ENCODE measurements around the gene CNN2. TPM values are rescaled to one million over a fixed set of nuclear protein-coding genes. Genes with fewer than 3 reads are reported as not detected.

Gene CNN2
- total RNA-seq, 2 experiments from 2014 or later, result 76.0 to 80.5 TPM

- Mint-ChIP-seq H3K27ac (no peak overlapping the region), H3K9me3 (no peaks in the 10 kb centered on the region), H3K4me1 (peaks cover 8% of the 10 kb centered on the region), H3K36me3 (peaks cover 8% of the 10 kb centered on the region), H3K4me3 (no peak overlapping the region), H3K27me3 (peaks cover 3% of the 10 kb centered on the region)
- DNase-seq, result no peak
Measured at GRCh38 chr19:991932-992669, 34.3 kb upstream of the CNN2 start.

- Mint-ChIP-seq H3K27ac (no peak overlapping the region), H3K4me1 (peaks cover 8% of the 10 kb centered on the region)
- no peak for DNase-seq
Measured at GRCh38 chr19:992670-993055, 33.7 kb upstream of the CNN2 start.

GRCh38 chr19:993361-993830, 33.0 kb upstream of the CNN2 start:
- peaks cover 13% of the 10 kb centered on the region for H3K27me3 Mint-ChIP-seq
- no peaks in the 10 kb centered on the region for H3K9me3 Mint-ChIP-seq
- H3K27ac Mint-ChIP-seq, result no peak overlapping the region
- H3K36me3 Mint-ChIP-seq, result peaks cover 8% of the 10 kb centered on the region
- no peak overlapping the region for H3K4me3 Mint-ChIP-seq
- peaks cover 6% of the 10 kb centered on the region for H3K4me1 Mint-ChIP-seq
- no peak for DNase-seq

More at GRCh38 chr19:992670-993055, 33.7 kb upstream of the CNN2 start:
- peaks cover 8% of the 10 kb centered on the region for H3K36me3 Mint-ChIP-seq
- H3K9me3 Mint-ChIP-seq, result no peaks in the 10 kb centered on the region
- no peak overlapping the region for H3K4me3 Mint-ChIP-seq
- H3K27me3 Mint-ChIP-seq, result peaks cover 5% of the 10 kb centered on the region

GRCh38 chr19:993831-994393, 32.5 kb upstream of the CNN2 start:
- Mint-ChIP-seq H3K4me3 (no peak overlapping the region), H3K9me3 (no peaks in the 10 kb centered on the region), H3K4me1 (peaks cover 6% of the 10 kb centered on the region), H3K36me3 (peaks cover 8% of the 10 kb centered on the region), H3K27ac (no peak overlapping the region), H3K27me3 (peaks cover 17% of the 10 kb centered on the region)
- DNase-seq, result no peak

- no peak overlapping the region for H3K27ac Mint-ChIP-seq
- H3K36me3 Mint-ChIP-seq, result peaks cover 8% of the 10 kb centered on the region
- H3K4me3 Mint-ChIP-seq, result no peak overlapping the region
Measured at GRCh38 chr19:994516-994915, 31.9 kb upstream of the CNN2 start.

GRCh38 chr19:995051-995827, 31.2 kb upstream of the CNN2 start:
- H3K27ac Mint-ChIP-seq, result no peak overlapping the region
- no peak for DNase-seq
- peaks cover 28% of the 10 kb centered on the region for H3K27me3 Mint-ChIP-seq
- H3K4me3 Mint-ChIP-seq, result no peak overlapping the region
- H3K4me1 Mint-ChIP-seq, result peaks cover 6% of the 10 kb centered on the region
- H3K36me3 Mint-ChIP-seq, result peaks cover 8% of the 10 kb centered on the region
- H3K9me3 Mint-ChIP-seq, result no peaks in the 10 kb centered on the region

More at GRCh38 chr19:994516-994915, 31.9 kb upstream of the CNN2 start:
- Mint-ChIP-seq H3K27me3 (peaks cover 23% of the 10 kb centered on the region), H3K4me1 (peaks cover 6% of the 10 kb centered on the region), H3K9me3 (no peaks in the 10 kb centered on the region)
- no peak for DNase-seq

GRCh38 chr19:996051-996838, 30.2 kb upstream of the CNN2 start:
- Mint-ChIP-seq H3K27ac (peak overlapping the region; percentile 42), H3K27me3 (peaks cover 34% of the 10 kb centered on the region), H3K36me3 (peaks cover 3% of the 10 kb centered on the region), H3K4me1 (peaks cover 8% of the 10 kb centered on the region), H3K9me3 (no peaks in the 10 kb centered on the region), H3K4me3 (peak overlapping the region; percentile 22)
- peak; percentile 77 for DNase-seq

GRCh38 chr19:998064-998463, 28.3 kb upstream of the CNN2 start:
- Mint-ChIP-seq H3K9me3 (no peaks in the 10 kb centered on the region), H3K27me3 (peaks cover 43% of the 10 kb centered on the region), H3K36me3 (no peaks in the 10 kb centered on the region), H3K4me1 (peaks cover 8% of the 10 kb centered on the region), H3K27ac (no peak overlapping the region), H3K4me3 (no peak overlapping the region)
- DNase-seq, result no peak

GRCh38 chr19:999379-999719, 27.1 kb upstream of the CNN2 start:
- peaks cover 43% of the 10 kb centered on the region for H3K27me3 Mint-ChIP-seq
- H3K4me1 Mint-ChIP-seq, result peaks cover 8% of the 10 kb centered on the region
- no peak overlapping the region for H3K4me3 Mint-ChIP-seq
- DNase-seq, result no peak
- no peaks in the 10 kb centered on the region for H3K9me3 Mint-ChIP-seq
- no peaks in the 10 kb centered on the region for H3K36me3 Mint-ChIP-seq
- no peak overlapping the region for H3K27ac Mint-ChIP-seq

- peak; percentile 66 for DNase-seq
- Mint-ChIP-seq H3K4me3 (no peak within 1 kb of the TSS), H3K36me3 (no peaks in the 10 kb centered on the region), H3K27me3 (peaks cover 43% of the 10 kb centered on the region), H3K9me3 (no peaks in the 10 kb centered on the region), H3K4me1 (peaks cover 8% of the 10 kb centered on the region), H3K27ac (no peak within 1 kb of the TSS)
Measured at GRCh38 chr19:1000095-1000494, 26.3 kb upstream of the CNN2 start, which contains the start of gene GRIN3B. TSS of gene GRIN3B (plus strand) at chr19:1000419. CDS start at chr19:1000438, 19 bp downstream.

GRCh38 chr19:1000591-1001537, 25.5 kb upstream of the CNN2 start:
- Mint-ChIP-seq H3K4me3 (no peak overlapping the region), H3K27ac (no peak overlapping the region), H3K4me1 (peaks cover 8% of the 10 kb centered on the region)

GRCh38 chr19:1001538-1002166, 24.8 kb upstream of the CNN2 start:
- no peaks in the 10 kb centered on the region for H3K36me3 Mint-ChIP-seq
- peaks cover 3% of the 10 kb centered on the region for H3K4me1 Mint-ChIP-seq
- no peak overlapping the region for H3K27ac Mint-ChIP-seq
- DNase-seq, result peak; percentile 75
- no peaks in the 10 kb centered on the region for H3K9me3 Mint-ChIP-seq
- H3K4me3 Mint-ChIP-seq, result no peak overlapping the region
- H3K27me3 Mint-ChIP-seq, result peaks cover 39% of the 10 kb centered on the region

More at GRCh38 chr19:1000591-1001537, 25.5 kb upstream of the CNN2 start:
- DNase-seq, result no peak
- Mint-ChIP-seq H3K36me3 (no peaks in the 10 kb centered on the region), H3K9me3 (no peaks in the 10 kb centered on the region), H3K27me3 (peaks cover 43% of the 10 kb centered on the region)

- no peak for DNase-seq
Measured at GRCh38 chr19:1002600-1002999, 23.8 kb upstream of the CNN2 start.

More at GRCh38 chr19:1002600-1002999, 23.8 kb upstream of the CNN2 start:
- H3K4me3 Mint-ChIP-seq, result no peak overlapping the region
- no peaks in the 10 kb centered on the region for H3K9me3 Mint-ChIP-seq
- peaks cover 38% of the 10 kb centered on the region for H3K27me3 Mint-ChIP-seq
- H3K4me1 Mint-ChIP-seq, result peaks cover 2% of the 10 kb centered on the region
- no peak overlapping the region for H3K27ac Mint-ChIP-seq
- H3K36me3 Mint-ChIP-seq, result peaks cover 5% of the 10 kb centered on the region

All from activated naive CD8-positive, alpha-beta T cell treated with anti-CD3 and anti-CD28 coated beads for 36 hours (primary cell).